Body of pancreas (tissue), 4 donors: ENCODE measurements around the gene PBX3. TPM values are rescaled to one million over a fixed set of nuclear protein-coding genes. Genes with fewer than 3 reads are reported as not detected.

Source experiments
- ATAC-seq: fragments of 150-250 bp; one replicate; pipeline ENCODE4 v1.9.1; 2016
- DNase-seq, 4 donors: peaks; one replicate each; pipeline ENCODE4 v3.0.0-alpha.2; 2019
- H3K27ac ChIP-seq, 4 donors: fragments of 200-600 bp; sonication (generic); 1 replicate in 3 of 4; 2 replicates in 1 of 4; pipeline versions ENCODE4 v1.5.1 to v1.6.1; 2016 to 2019; ENCODE audit warnings: mild to moderate bottlenecking in 1 of 4, mixed read lengths in 1 of 4, moderate library complexity in 1 of 4
- H3K27me3 ChIP-seq, 2 donors: fragments of 200-600 bp; sonication (generic); one replicate each; pipeline ENCODE4 v1.6.0; 2016; ENCODE audit warnings: mild to moderate bottlenecking in 1 of 2
- H3K36me3 ChIP-seq, 2 donors: fragments of 200-600 bp; sonication (generic); replicated peaks in 1 of 2; 2 replicates each; pipeline ENCODE4 v1.5.1; 2016; ENCODE audit warnings: low read depth in 2 of 2; ENCODE audit not compliant: insufficient read depth in 1 of 2
- H3K4me1 ChIP-seq: fragments of 200-600 bp; sonication (generic); one replicate; pipeline ENCODE4 v1.6.0; 2016
- H3K4me3 ChIP-seq, 2 donors: fragments of 200-600 bp; sonication (generic); 1 replicate in 1 of 2; 2 replicates in 1 of 2; pipeline ENCODE4 v1.5.1; 2016 to 2019
- H3K9me3 ChIP-seq, 3 donors: fragments of 200-600 bp; sonication (generic); 1 replicate in 2 of 3; 2 replicates in 1 of 3; pipeline ENCODE4 v1.5.1; 2016
- POLR2A ChIP-seq, 3 donors: fragments of 450-650 bp; IDR thresholded peaks; one replicate each; pipeline ENCODE4 v1.6.1; 2016; ENCODE audit warnings: antibody characterized with exemption in 3 of 3, mild to moderate bottlenecking in 2 of 3
- WGBS, 2 donors: methylation state at CpG; one replicate each; pipeline ENCODE4 v1.1.5; 2017; 5-methylcytosine and 5-hydroxymethylcytosine counted together
- intact Hi-C: fragments of 100-400 bp; cut with DNase I; formaldehyde crosslinking; loops from one replicate; pipeline ENCODE4 v1.15.1; 2023
- total RNA-seq, 2 donors: library from RNA; depleted of rRNA; stranded (reverse); fragments of >200 nt; gene quantifications; one replicate each; pipeline ENCODE4 v1.1.0, GENCODE V29; 2016
- TF ChIP-seq, protein P1 (sequence below), 7 experiments: fragments of 450-650 bp in 4 of 7; fragments of 200-600 bp in 3 of 7; sonication (generic) in 3 of 7; IDR thresholded peaks; one replicate each; pipeline ENCODE4 v1.5.1; 2016 to 2019; ENCODE audit warnings: antibody characterized with exemption in 7 of 7

The PBX3 gene
- total RNA-seq, 2 donors from 2014 or later, result 12.5 to 36.3 TPM

DNA sequence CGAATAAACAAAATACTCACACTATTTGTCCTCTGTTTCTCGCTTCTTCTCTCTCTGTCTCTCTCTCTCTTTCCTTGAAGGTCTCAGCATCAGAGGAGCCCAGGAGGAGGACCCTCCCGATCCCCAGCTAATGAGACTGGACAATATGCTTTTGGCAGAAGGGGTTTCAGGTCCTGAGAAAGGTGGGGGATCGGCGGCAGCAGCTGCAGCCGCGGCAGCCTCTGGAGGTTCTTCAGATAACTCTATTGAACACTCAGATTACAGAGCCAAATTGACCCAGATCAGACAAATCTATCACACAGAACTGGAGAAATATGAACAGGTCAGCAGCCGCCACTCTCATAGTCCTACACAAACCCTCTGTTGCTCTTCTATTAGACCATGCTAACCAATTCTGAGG lies 168.4 kb downstream of the PBX3 start:
- H3K9me3 ChIP-seq, result no peaks in the 10 kb centered on the region
- no peaks in the 10 kb centered on the region for H3K36me3 ChIP-seq
- 87 to 92% methylated on average over 8 of the region's 8 CpGs for WGBS, 2 donors
- DNase-seq, result no peak
- H3K4me3 ChIP-seq, result no peak overlapping the region
- intact Hi-C loops, result no loop called here
- H3K4me1 ChIP-seq, result no peaks in the 10 kb centered on the region
- H3K27ac ChIP-seq, result no peak overlapping the region
- no peaks in the 10 kb centered on the region for H3K27me3 ChIP-seq
- no peak for TF ChIP-seq POLR2A (IDR thresholded peaks at IDR 0.05)
- TF ChIP-seq, protein P1, sequence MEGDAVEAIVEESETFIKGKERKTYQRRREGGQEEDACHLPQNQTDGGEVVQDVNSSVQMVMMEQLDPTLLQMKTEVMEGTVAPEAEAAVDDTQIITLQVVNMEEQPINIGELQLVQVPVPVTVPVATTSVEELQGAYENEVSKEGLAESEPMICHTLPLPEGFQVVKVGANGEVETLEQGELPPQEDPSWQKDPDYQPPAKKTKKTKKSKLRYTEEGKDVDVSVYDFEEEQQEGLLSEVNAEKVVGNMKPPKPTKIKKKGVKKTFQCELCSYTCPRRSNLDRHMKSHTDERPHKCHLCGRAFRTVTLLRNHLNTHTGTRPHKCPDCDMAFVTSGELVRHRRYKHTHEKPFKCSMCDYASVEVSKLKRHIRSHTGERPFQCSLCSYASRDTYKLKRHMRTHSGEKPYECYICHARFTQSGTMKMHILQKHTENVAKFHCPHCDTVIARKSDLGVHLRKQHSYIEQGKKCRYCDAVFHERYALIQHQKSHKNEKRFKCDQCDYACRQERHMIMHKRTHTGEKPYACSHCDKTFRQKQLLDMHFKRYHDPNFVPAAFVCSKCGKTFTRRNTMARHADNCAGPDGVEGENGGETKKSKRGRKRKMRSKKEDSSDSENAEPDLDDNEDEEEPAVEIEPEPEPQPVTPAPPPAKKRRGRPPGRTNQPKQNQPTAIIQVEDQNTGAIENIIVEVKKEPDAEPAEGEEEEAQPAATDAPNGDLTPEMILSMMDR (IDR thresholded peaks at IDR 0.05), result no peak
- ATAC-seq, result no peak

DNA sequence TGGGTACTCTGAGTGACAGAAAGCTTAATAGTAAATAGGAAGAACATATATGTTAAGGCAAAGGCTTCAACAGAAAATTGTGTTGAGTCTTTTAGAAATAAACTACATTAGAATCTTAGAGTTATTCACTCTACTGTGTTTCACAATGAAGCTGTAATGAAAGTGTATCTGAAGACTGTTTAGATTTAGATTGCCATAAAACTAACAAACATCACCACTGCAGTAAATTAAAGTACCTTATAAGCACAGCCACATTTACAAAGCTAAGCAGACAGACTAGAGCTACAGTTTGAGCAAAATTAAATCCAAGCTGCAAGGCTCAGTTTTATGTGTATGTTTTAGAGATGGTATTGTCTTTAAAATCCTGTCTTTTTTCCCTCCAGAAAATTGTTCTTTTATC lies 172.4 kb downstream of the PBX3 start:
- Histone ChIP-seq H3K9me3 (no peaks in the 10 kb centered on the region), H3K36me3 (no peaks in the 10 kb centered on the region), H3K27ac (no peak overlapping the region), H3K27me3 (no peaks in the 10 kb centered on the region), H3K4me1 (no peaks in the 10 kb centered on the region), H3K4me3 (no peak overlapping the region)
- TF ChIP-seq POLR2A (IDR thresholded peaks at IDR 0.05), result no peak
- TF ChIP-seq, protein P1 (IDR thresholded peaks at IDR 0.05), result no peak
- ATAC-seq (no peak), DNase-seq (no peak)
- intact Hi-C loops, result no loop called here

DNA sequence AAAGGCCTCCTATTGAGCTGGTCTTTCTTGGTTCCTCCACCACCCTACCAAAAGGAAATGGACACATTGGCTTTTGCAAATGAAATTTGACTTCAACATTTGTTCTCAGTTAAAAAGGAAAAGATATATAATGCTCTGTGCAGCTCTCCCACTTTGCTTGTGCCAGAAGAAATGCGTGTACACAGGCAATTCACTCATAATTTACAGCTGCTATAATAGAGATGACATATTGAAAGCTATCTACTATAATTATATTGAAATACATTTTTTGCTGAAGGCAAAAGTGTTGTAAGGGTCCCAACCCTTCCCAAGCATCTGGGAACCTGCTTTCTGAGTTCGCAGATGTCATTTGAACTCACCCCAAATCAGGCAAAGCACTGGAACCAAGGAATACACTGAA lies 173.2 kb downstream of the PBX3 start:
- no peaks in the 10 kb centered on the region for H3K4me1 ChIP-seq
- H3K36me3 ChIP-seq, result no peaks in the 10 kb centered on the region
- DNase-seq, result no peak
- intact Hi-C loops, result no loop called here
- no peak overlapping the region for H3K27ac ChIP-seq
- TF ChIP-seq POLR2A (IDR thresholded peaks at IDR 0.05), result no peak
- TF ChIP-seq, protein P1 (IDR thresholded peaks at IDR 0.05), result no peak
- H3K27me3 ChIP-seq, result no peaks in the 10 kb centered on the region
- no peaks in the 10 kb centered on the region for H3K9me3 ChIP-seq
- no peak overlapping the region for H3K4me3 ChIP-seq
- no peak for ATAC-seq
- 91 to 93% methylated on average over 2 of the region's 2 CpGs for WGBS, 2 donors

DNA sequence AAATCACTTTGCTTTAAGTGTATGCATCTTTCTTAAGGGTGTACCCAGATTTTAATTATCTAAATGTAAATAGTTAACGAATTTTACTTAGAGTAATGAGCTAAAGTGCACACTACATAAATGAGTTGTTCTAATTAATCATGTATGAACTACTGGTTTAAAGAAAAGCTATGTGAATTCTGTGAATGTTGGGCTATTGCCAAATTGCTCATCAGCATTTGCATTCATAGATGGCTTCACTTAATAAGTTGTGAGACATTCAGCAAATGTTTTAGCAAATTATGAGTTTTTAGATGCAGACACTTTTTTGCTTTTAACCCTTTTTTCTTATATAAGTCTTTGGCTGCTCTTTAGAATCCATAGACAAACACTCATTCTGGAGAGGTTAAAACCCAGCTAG lies 175.7 kb downstream of the PBX3 start:
- intact Hi-C loops, result no loop called here
- no peak for TF ChIP-seq POLR2A (IDR thresholded peaks at IDR 0.05)
- TF ChIP-seq, protein P1 (IDR thresholded peaks at IDR 0.05), result no peak

DNA sequence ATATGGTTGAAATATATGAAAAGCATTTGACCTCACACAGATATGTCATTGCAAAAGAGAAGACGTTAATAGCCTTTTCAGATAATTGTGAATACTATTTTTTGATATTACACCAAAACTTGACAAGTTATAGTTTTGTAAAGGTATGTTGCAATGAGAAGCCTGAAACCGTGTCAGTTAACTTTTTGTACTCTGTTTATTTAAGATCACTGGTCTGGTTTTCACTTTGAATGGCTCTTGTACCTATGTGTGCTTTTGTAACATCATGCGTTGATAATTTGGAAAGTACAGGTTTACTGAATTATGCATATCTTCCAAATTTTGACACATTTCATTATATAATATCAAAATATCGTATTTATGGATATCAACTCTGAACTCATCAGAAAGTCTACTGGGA lies 177.2 kb downstream of the PBX3 start:
- no peak for ATAC-seq
- no peaks in the 10 kb centered on the region for H3K27me3 ChIP-seq
- H3K4me3 ChIP-seq, result no peak overlapping the region
- H3K36me3 ChIP-seq, result no peaks in the 10 kb centered on the region
- H3K27ac ChIP-seq, result no peak overlapping the region
- no peaks in the 10 kb centered on the region for H3K4me1 ChIP-seq
- H3K9me3 ChIP-seq, result no peaks in the 10 kb centered on the region
- intact Hi-C loops, result no loop called here
- no peak for DNase-seq
- TF ChIP-seq, protein P1 (IDR thresholded peaks at IDR 0.05), result no peak
- WGBS, 2 donors, result 85 to 89% methylated on average over 4 of the region's 4 CpGs

More for the DNA sequence above, 175.7 kb downstream of the PBX3 start:
- ATAC-seq (no peak), DNase-seq (no peak)
- H3K27me3 ChIP-seq, result no peaks in the 10 kb centered on the region
- no peaks in the 10 kb centered on the region for H3K36me3 ChIP-seq
- no peak overlapping the region for H3K4me3 ChIP-seq
- no peaks in the 10 kb centered on the region for H3K4me1 ChIP-seq
- no peak overlapping the region for H3K27ac ChIP-seq
- 44 to 51% methylated on average over 1 of the region's 1 CpG for WGBS, 2 donors
- H3K9me3 ChIP-seq, result no peaks in the 10 kb centered on the region
